Activated CD4-positive, alpha-beta T cell treated with anti-CD3 and anti-CD28 coated beads, Interleukin-2, amount 50 U/mL, for 24 hours (primary cell): ENCODE results near the gene ARNT2.

Experiments
- DNase-seq, 2 donors: peaks; one replicate each; pipeline ENCODE4 v3.0.0-alpha.2; 2020; ENCODE audit warnings: low read depth in 1 of 2, low spot score in 1 of 2

ARNT2 gene

GRCh38 chr15:80590761-80591355 is 186.7 kb downstream of the ARNT2 start:
- DNase-seq: no peak

GRCh38 chr15:80591471-80591870 is 187.3 kb downstream of the ARNT2 start:
- DNase-seq: no peak

- no peak for DNase-seq
Observed at GRCh38 chr15:80591938-80592825, 188.0 kb downstream of the ARNT2 start.

GRCh38 chr15:80593486-80594030 is 189.4 kb downstream of the ARNT2 start:
- DNase-seq: no peak

GRCh38 chr15:80594091-80594889 is 190.1 kb downstream of the ARNT2 start:
- DNase-seq: no peak

- DNase-seq: no peak
Observed at GRCh38 chr15:80595396-80595795, 191.2 kb downstream of the ARNT2 start.

GRCh38 chr15:80596521-80596976 is 192.4 kb downstream of the ARNT2 start:
- DNase-seq: no peak

- DNase-seq: no peak
Observed at GRCh38 chr15:80597076-80597475, 192.9 kb downstream of the ARNT2 start.

GRCh38 chr15:80599359-80599758 is 195.2 kb downstream of the ARNT2 start:
- DNase-seq: no peak

GRCh38 chr15:80600626-80601025 is 196.4 kb downstream of the ARNT2 start:
- DNase-seq: no peak

GRCh38 chr15:80601256-80601655 is 197.1 kb downstream of the ARNT2 start:
- DNase-seq: no peak

GRCh38 chr15:80604583-80605575 is 200.7 kb downstream of the ARNT2 start:
- no peak for DNase-seq

GRCh38 chr15:80605591-80606150 is 201.5 kb downstream of the ARNT2 start:
- no peak for DNase-seq

GRCh38 chr15:80606511-80607071 is 202.4 kb downstream of the ARNT2 start:
- DNase-seq: no peak

GRCh38 chr15:80607287-80607980 is 203.3 kb downstream of the ARNT2 start:
- no peak for DNase-seq

- DNase-seq: no peak
Observed at GRCh38 chr15:80608688-80609087, 204.5 kb downstream of the ARNT2 start.

- no peak for DNase-seq
Observed at GRCh38 chr15:80609091-80609490, 204.9 kb downstream of the ARNT2 start.

GRCh38 chr15:80609512-80609946 is 205.3 kb downstream of the ARNT2 start:
- DNase-seq: no peak

- no peak for DNase-seq
Observed at GRCh38 chr15:80611543-80612080, 207.4 kb downstream of the ARNT2 start.
